HUDEP-2 (cell line): ENCODE data around the gene LIF.

ENCODE experiments used
- DNase-seq, 76 experiments: peaks; one replicate each; lab custom pipeline; 2025; ENCODE audit not compliant: unreplicated experiment in 76 of 76; lab: John Stamatoyannopoulos, UW

Gene LIF

DNA sequence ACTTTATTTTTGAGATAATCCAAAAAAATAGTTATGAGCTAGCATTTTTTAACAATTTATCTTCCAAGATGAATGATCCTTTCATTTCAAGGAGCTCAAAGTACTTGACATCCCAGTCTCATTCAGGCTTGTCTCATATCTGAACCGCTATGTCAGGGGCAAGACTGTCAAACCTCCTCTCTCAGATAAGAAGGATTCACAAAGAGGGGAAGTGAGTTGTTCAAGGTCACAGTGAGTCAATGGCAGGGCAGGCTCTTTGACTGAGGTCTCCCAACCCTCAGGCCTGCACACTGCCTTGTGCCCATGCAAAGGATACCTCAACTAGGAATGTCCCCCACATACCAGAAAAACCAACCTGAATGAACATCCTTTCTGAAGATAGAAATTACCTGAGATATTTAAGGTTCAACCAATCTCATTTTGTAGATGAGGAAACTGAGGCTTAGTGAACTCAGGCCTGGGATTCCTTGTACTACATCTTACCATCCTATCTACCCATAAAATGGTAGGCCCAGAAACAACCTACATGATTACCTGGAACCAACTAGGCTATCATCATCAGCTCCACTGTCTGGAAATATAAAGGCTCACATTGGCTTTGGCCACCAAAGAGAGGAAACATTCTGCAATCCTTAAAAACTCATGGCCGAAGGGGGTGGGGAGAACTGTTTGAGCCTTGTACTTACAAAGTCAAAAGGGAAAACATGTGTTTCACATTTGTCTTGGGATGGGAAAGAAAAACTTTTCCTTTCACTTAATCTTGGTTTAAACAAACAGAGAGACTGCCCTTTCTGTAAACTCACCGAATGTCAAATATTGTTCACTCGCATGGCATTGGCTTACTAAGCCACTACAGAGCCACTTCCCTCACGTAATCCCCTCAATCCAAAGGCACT is 51.1 kb downstream of the LIF start:
- DNase-seq, result peak in 9 of 76 experiments; percentile 4 to 44 (median 22)

DNA sequence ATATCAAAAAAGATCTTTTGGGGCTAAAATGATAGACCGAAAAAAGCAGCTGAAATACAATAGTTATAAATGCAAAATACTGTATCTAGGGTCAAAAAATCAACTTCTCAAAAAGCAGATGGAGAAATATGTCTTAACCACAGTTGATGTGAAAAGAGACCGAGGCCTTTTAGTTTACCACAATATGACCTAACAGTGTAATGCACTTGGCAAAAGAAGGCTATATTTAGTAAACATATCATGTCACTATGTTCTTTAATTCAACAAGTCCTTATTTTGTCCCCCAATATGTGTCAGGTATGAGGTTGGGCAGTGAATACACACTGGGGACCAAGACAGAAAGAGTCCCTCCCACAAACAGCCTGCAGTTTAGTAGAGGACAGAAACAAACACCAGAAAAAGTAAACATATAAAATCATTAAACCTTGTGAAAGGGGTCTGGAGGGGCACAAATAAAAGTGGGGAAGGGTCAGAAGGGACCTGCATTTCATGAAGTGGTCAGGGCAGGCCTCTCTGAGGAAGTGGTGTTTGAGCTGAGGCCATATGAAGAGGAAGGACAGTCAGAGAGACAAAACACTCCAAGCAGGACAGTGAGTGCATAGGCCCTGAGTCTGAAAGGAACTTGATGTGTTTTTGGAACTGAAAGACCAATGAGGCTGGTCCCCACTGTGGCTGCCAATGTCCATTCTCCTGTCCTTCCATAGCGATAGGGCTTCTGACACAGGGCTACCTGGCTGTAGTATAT is 53.4 kb downstream of the LIF start:
- no peak for DNase-seq

GRCh38 chr22:30192427-30192826 is 54.1 kb downstream of the LIF start:
- DNase-seq, result no peak

GRCh38 chr22:30191040-30191701 is 55.4 kb downstream of the LIF start:
- no peak for DNase-seq

GRCh38 chr22:30190574-30190973 is 56.0 kb downstream of the LIF start:
- no peak for DNase-seq
